Stimulated activated naive B cell treated with anti-CD40 and anti-IgM and Interleukin-4, amounts not matched to agents 10 μg/mL and 1 μg/mL and 100 μg/mL, for 72 hours (primary cell): ENCODE data around the gene SSTR4.
"Not testable (repeated sequence)": the region's sequence is repeated elsewhere in the genome, so short reads cannot be mapped to it uniquely, and the experiment has no call there.

Experiments
- ATAC-seq, 2 donors: fragments of 150-1000 bp; cut with Tn5 transposase; replicated peaks; 2 replicates each; pipeline ENCODE4 v1.10.0; 2021; ENCODE audit warnings: moderate library complexity in 1 of 2
- DNase-seq: peaks from one replicate; pipeline ENCODE4 v3.0.0; 2021
- H3K27ac Mint-ChIP-seq: one replicate; pipeline ENCODE4 v1.8.0; 2022; ENCODE audit warnings: mild to moderate bottlenecking, mixed read lengths
- H3K27me3 Mint-ChIP-seq, 2 donors: one replicate each; pipeline ENCODE4 v1.8.0; 2022; ENCODE audit warnings: mixed read lengths in 2 of 2
- H3K36me3 Mint-ChIP-seq, 2 donors: one replicate each; pipeline ENCODE4 v1.8.0; 2022; ENCODE audit warnings: mixed read lengths in 2 of 2, mild to moderate bottlenecking in 1 of 2
- H3K4me1 Mint-ChIP-seq, 2 donors: one replicate each; pipeline ENCODE4 v1.8.0; 2022; ENCODE audit warnings: mixed read lengths in 2 of 2, mild to moderate bottlenecking in 1 of 2
- H3K4me3 Mint-ChIP-seq, 2 donors: one replicate each; pipeline ENCODE4 v1.8.0; 2022; ENCODE audit warnings: mild to moderate bottlenecking in 2 of 2, mixed read lengths in 2 of 2, moderate library complexity in 1 of 2
- H3K9me3 Mint-ChIP-seq, 2 donors: one replicate each; pipeline ENCODE4 v1.8.0; 2022; ENCODE audit warnings: mixed read lengths in 2 of 2, mild to moderate bottlenecking in 1 of 2

Gene SSTR4

GRCh38 chr20:23034721-23035671 is at the start of gene SSTR4:
Gene SSTR4 (plus strand): TSS chr20:23035312. CDS start chr20:23035484, 172 bp downstream.
- H3K36me3 Mint-ChIP-seq, result no peaks in the 10 kb centered on the region
- no peak for ATAC-seq
- no peak within 1 kb of the TSS for H3K4me3 Mint-ChIP-seq
- H3K4me1 Mint-ChIP-seq, result peaks cover 0 to 2% of the 10 kb centered on the region in 2 donors
- no peak for DNase-seq
- H3K27me3 Mint-ChIP-seq, result peaks cover 33 to 59% of the 10 kb centered on the region in 2 donors
- H3K9me3 Mint-ChIP-seq, result peaks cover 0 to 1% of the 10 kb centered on the region in 2 donors
- no peak within 1 kb of the TSS for H3K27ac Mint-ChIP-seq

- no peak overlapping the region for H3K27ac Mint-ChIP-seq
- ATAC-seq (peak in 1 of 2 donors; percentile 33), DNase-seq (no peak)
- peaks cover 4 to 8% of the 10 kb centered on the region in 2 donors for H3K9me3 Mint-ChIP-seq
- H3K36me3 Mint-ChIP-seq, result no peaks in the 10 kb centered on the region
- peaks cover 10 to 15% of the 10 kb centered on the region in 2 donors for H3K27me3 Mint-ChIP-seq
- no peak overlapping the region for H3K4me3 Mint-ChIP-seq
- peaks cover 0 to 9% of the 10 kb centered on the region in 2 donors for H3K4me1 Mint-ChIP-seq
Measured at GRCh38 chr20:22986601-22987000, 48.5 kb upstream of the SSTR4 start.

- not testable (repeated sequence) for H3K36me3 Mint-ChIP-seq, H3K4me1 Mint-ChIP-seq, H3K9me3 Mint-ChIP-seq, H3K4me3 Mint-ChIP-seq, H3K27me3 Mint-ChIP-seq, DNase-seq, H3K27ac Mint-ChIP-seq, ATAC-seq
Measured at GRCh38 chr20:22991424-22991823, 43.7 kb upstream of the SSTR4 start.

GRCh38 chr20:22993823-22994222 is 41.3 kb upstream of the SSTR4 start:
- DNase-seq (no peak), ATAC-seq (no peak)
- Mint-ChIP-seq H3K36me3 (no peaks in the 10 kb centered on the region), H3K9me3 (peaks cover 3 to 4% of the 10 kb centered on the region in 2 donors), H3K4me3 (no peak overlapping the region), H3K4me1 (no peaks in the 10 kb centered on the region), H3K27ac (no peak overlapping the region), H3K27me3 (no peaks in the 10 kb centered on the region)

GRCh38 chr20:22995923-22996322 is 39.2 kb upstream of the SSTR4 start:
- H3K36me3 Mint-ChIP-seq, result no peaks in the 10 kb centered on the region
- no peaks in the 10 kb centered on the region for H3K27me3 Mint-ChIP-seq
- no peaks in the 10 kb centered on the region for H3K4me1 Mint-ChIP-seq
- peaks cover 3 to 4% of the 10 kb centered on the region in 2 donors for H3K9me3 Mint-ChIP-seq
- DNase-seq, result no peak
- H3K27ac Mint-ChIP-seq, result no peak overlapping the region
- ATAC-seq, result no peak
- H3K4me3 Mint-ChIP-seq, result no peak overlapping the region

GRCh38 chr20:22998476-22998875 is 36.6 kb upstream of the SSTR4 start:
- Mint-ChIP-seq H3K9me3 (no peaks in the 10 kb centered on the region), H3K4me3 (no peak overlapping the region), H3K36me3 (no peaks in the 10 kb centered on the region), H3K27me3 (peaks cover 3 to 5% of the 10 kb centered on the region in 2 donors), H3K27ac (no peak overlapping the region), H3K4me1 (no peaks in the 10 kb centered on the region)
- DNase-seq, result no peak
- ATAC-seq, result no peak

- H3K27me3 Mint-ChIP-seq, result peaks cover 3 to 5% of the 10 kb centered on the region in 2 donors
- H3K4me1 Mint-ChIP-seq, result no peaks in the 10 kb centered on the region
- no peaks in the 10 kb centered on the region for H3K36me3 Mint-ChIP-seq
- H3K4me3 Mint-ChIP-seq, result no peak overlapping the region
- no peak overlapping the region for H3K27ac Mint-ChIP-seq
- no peak for ATAC-seq
- no peaks in the 10 kb centered on the region for H3K9me3 Mint-ChIP-seq
- DNase-seq, result no peak
Measured at GRCh38 chr20:22999756-23000155, 35.4 kb upstream of the SSTR4 start.

GRCh38 chr20:23000232-23000947 is 34.7 kb upstream of the SSTR4 start:
- Mint-ChIP-seq H3K4me3 (no peak overlapping the region), H3K27ac (no peak overlapping the region), H3K27me3 (peaks cover 3 to 5% of the 10 kb centered on the region in 2 donors), H3K36me3 (no peaks in the 10 kb centered on the region), H3K4me1 (no peaks in the 10 kb centered on the region), H3K9me3 (no peaks in the 10 kb centered on the region)
- DNase-seq (no peak), ATAC-seq (no peak)

GRCh38 chr20:23002276-23002675 is 32.8 kb upstream of the SSTR4 start:
- no peak overlapping the region for H3K4me3 Mint-ChIP-seq
- peaks cover 3 to 5% of the 10 kb centered on the region in 2 donors for H3K27me3 Mint-ChIP-seq
- no peak for DNase-seq
- H3K4me1 Mint-ChIP-seq, result no peaks in the 10 kb centered on the region
- no peaks in the 10 kb centered on the region for H3K36me3 Mint-ChIP-seq
- no peak for ATAC-seq
- no peaks in the 10 kb centered on the region for H3K9me3 Mint-ChIP-seq
- no peak overlapping the region for H3K27ac Mint-ChIP-seq

GRCh38 chr20:23003077-23003635 is 32.0 kb upstream of the SSTR4 start:
- Mint-ChIP-seq H3K4me3 (no peak overlapping the region), H3K4me1 (no peaks in the 10 kb centered on the region), H3K27ac (no peak overlapping the region), H3K27me3 (peaks cover 3 to 5% of the 10 kb centered on the region in 2 donors), H3K36me3 (no peaks in the 10 kb centered on the region), H3K9me3 (no peaks in the 10 kb centered on the region)
- no peak for DNase-seq
- no peak for ATAC-seq

GRCh38 chr20:23003881-23004460 is 31.1 kb upstream of the SSTR4 start:
- no peak overlapping the region for H3K27ac Mint-ChIP-seq
- H3K4me3 Mint-ChIP-seq, result no peak overlapping the region
- H3K4me1 Mint-ChIP-seq, result no peaks in the 10 kb centered on the region
- DNase-seq (no peak), ATAC-seq (no peak)
- peaks cover 3 to 5% of the 10 kb centered on the region in 2 donors for H3K27me3 Mint-ChIP-seq
- H3K9me3 Mint-ChIP-seq, result no peaks in the 10 kb centered on the region
- no peaks in the 10 kb centered on the region for H3K36me3 Mint-ChIP-seq

- Mint-ChIP-seq H3K27ac (no peak overlapping the region), H3K4me3 (no peak overlapping the region), H3K4me1 (no peaks in the 10 kb centered on the region), H3K9me3 (no peaks in the 10 kb centered on the region), H3K27me3 (peaks cover 3 to 5% of the 10 kb centered on the region in 2 donors), H3K36me3 (no peaks in the 10 kb centered on the region)
- ATAC-seq (no peak), DNase-seq (no peak)
Measured at GRCh38 chr20:23005776-23006175, 29.3 kb upstream of the SSTR4 start.

- ATAC-seq, result no peak
- no peak overlapping the region for H3K4me3 Mint-ChIP-seq
- H3K4me1 Mint-ChIP-seq, result no peaks in the 10 kb centered on the region
Measured at GRCh38 chr20:23007462-23007861, 27.6 kb upstream of the SSTR4 start.

More at GRCh38 chr20:23007462-23007861, 27.6 kb upstream of the SSTR4 start:
- no peak for DNase-seq
- no peaks in the 10 kb centered on the region for H3K9me3 Mint-ChIP-seq
- H3K36me3 Mint-ChIP-seq, result no peaks in the 10 kb centered on the region
- H3K27me3 Mint-ChIP-seq, result no peaks in the 10 kb centered on the region
- H3K27ac Mint-ChIP-seq, result no peak overlapping the region
